Skeletal muscle satellite cell (primary cell): ENCODE measurements around the gene ZNG1A.
A peak's percentile ranks its signal among the peaks of the same experiment; 100 is the strongest.
"Not testable (repeated sequence)": the region's sequence is repeated elsewhere in the genome, so short reads cannot be mapped to it uniquely, and the experiment has no call there.

Experiments used
- H3K27me3 ChIP-seq: 2 replicates; pipeline ENCODE4 v1.7.0; 2013; ENCODE audit warnings: low read length; ENCODE audit not compliant: control insufficient read depth, insufficient read depth
- H3K36me3 ChIP-seq: 2 replicates; pipeline ENCODE4 v1.7.0; 2013; ENCODE audit warnings: mild to moderate bottlenecking, control low read depth, low read length; ENCODE audit not compliant: insufficient read depth
- H3K4me1 ChIP-seq: 2 replicates; pipeline ENCODE4 v1.7.0; 2013; ENCODE audit warnings: low read length; ENCODE audit not compliant: control insufficient read depth, insufficient read depth
- H3K4me2 ChIP-seq: 2 replicates; pipeline ENCODE4 v1.7.0; 2013; ENCODE audit warnings: mild to moderate bottlenecking, low read length
- H3K4me3 ChIP-seq: 2 replicates; pipeline ENCODE4 v1.7.0; 2013; ENCODE audit warnings: low read length
- H3K9ac ChIP-seq: 2 replicates; pipeline ENCODE4 v1.7.0; 2013; ENCODE audit warnings: mild to moderate bottlenecking, low read depth, low read length, moderate library complexity
- H3K9me3 ChIP-seq: replicated peaks from 2 replicates; pipeline ENCODE4 v1.7.0; 2013; ENCODE audit warnings: mild to moderate bottlenecking, control low read depth, low read length

ZNG1A gene

GRCh38 chr9:87860-88259 lies 91.0 kb downstream of the ZNG1A start:
- H3K4me2 ChIP-seq, H3K27me3 ChIP-seq, H3K4me1 ChIP-seq, H3K9ac ChIP-seq, H3K4me3 ChIP-seq, H3K9me3 ChIP-seq, H3K36me3 ChIP-seq: not testable (repeated sequence)

GRCh38 chr9:87105-87504 lies 91.8 kb downstream of the ZNG1A start:
- not testable (repeated sequence) for H3K9ac ChIP-seq, H3K27me3 ChIP-seq, H3K4me3 ChIP-seq, H3K9me3 ChIP-seq, H3K36me3 ChIP-seq, H3K4me1 ChIP-seq, H3K4me2 ChIP-seq

DNA sequence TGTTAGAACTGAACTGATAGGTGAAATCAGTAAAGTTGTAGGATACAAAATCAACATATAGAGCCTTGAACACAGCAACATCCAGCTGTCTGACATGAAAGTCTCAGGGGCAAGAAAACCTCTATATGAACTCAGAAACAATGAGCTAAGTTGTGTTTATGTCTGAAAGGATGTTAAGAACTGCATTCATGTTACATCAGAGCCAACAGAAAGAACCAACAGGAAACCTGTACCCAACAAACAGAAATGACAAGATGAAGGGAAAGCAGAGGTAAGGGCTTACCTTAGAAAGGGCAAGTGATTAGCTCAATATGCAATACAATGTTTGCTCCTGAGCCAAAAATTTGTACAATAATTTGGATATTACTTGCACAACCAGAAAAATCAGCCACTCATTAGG lies 92.2 kb downstream of the ZNG1A start:
- H3K27me3 ChIP-seq, H3K4me1 ChIP-seq: not testable (repeated sequence)

GRCh38 chr9:82932-83689 lies 95.7 kb downstream of the ZNG1A start:
- not testable (repeated sequence) for H3K4me3 ChIP-seq, H3K27me3 ChIP-seq, H3K4me2 ChIP-seq, H3K36me3 ChIP-seq, H3K9me3 ChIP-seq, H3K9ac ChIP-seq, H3K4me1 ChIP-seq

More for the DNA sequence above, 92.2 kb downstream of the ZNG1A start:
- not testable (repeated sequence) for H3K4me3 ChIP-seq, H3K9ac ChIP-seq, H3K36me3 ChIP-seq, H3K4me2 ChIP-seq, H3K9me3 ChIP-seq

DNA sequence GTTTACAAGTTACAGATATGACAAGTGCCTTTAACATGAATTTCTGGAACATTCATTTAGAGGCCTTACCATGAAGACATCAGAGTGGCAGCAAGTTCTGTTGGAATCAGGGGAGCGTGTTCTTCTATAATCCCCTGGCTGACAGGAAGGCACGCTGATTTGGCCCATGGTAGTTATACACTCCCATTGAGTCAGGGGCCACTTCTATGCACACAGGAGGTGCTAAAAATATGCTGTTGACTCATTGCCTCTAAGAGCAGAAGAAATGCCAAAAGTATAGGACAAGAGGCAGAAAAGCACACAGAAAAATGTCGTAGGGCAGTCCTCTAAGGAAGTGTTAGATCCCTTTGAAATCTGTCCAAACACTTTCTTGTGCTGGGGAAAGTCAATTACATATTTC lies 100.5 kb downstream of the ZNG1A start:
- H3K4me3 ChIP-seq, H3K27me3 ChIP-seq, H3K9ac ChIP-seq, H3K36me3 ChIP-seq, H3K4me2 ChIP-seq, H3K9me3 ChIP-seq, H3K4me1 ChIP-seq: not testable (repeated sequence)

DNA sequence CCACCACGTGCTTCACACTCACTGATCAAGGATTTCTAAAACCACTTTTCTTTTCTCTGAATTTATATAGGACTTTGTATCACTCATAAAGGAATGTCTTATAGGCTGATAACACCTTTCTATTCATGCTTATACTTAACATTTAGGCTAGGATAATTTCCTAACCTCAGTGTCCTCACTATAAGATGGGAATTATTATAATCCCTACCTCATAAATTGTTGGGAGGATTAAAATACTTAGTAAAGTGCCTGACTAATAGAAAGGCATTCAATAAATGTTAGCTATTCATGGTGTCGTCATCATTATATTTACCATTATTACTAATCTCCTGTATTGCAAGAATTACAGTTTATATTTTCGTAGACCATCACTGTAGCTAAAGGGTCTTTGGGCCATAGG lies 102.5 kb downstream of the ZNG1A start:
- H3K36me3 ChIP-seq, H3K4me1 ChIP-seq, H3K9me3 ChIP-seq, H3K9ac ChIP-seq, H3K4me3 ChIP-seq, H3K4me2 ChIP-seq: not testable (repeated sequence)
- peaks cover 12% of the 10 kb centered on the region for H3K27me3 ChIP-seq

- H3K4me3 ChIP-seq = peak overlapping the region; percentile 59
- H3K36me3 ChIP-seq, H3K4me1 ChIP-seq, H3K9ac ChIP-seq, H3K9me3 ChIP-seq: not testable (repeated sequence)
- peak overlapping the region; percentile 69 for H3K4me2 ChIP-seq
- H3K27me3 ChIP-seq = peaks cover 12% of the 10 kb centered on the region
Observed at GRCh38 chr9:73900-74525, 104.8 kb downstream of the ZNG1A start.

DNA sequence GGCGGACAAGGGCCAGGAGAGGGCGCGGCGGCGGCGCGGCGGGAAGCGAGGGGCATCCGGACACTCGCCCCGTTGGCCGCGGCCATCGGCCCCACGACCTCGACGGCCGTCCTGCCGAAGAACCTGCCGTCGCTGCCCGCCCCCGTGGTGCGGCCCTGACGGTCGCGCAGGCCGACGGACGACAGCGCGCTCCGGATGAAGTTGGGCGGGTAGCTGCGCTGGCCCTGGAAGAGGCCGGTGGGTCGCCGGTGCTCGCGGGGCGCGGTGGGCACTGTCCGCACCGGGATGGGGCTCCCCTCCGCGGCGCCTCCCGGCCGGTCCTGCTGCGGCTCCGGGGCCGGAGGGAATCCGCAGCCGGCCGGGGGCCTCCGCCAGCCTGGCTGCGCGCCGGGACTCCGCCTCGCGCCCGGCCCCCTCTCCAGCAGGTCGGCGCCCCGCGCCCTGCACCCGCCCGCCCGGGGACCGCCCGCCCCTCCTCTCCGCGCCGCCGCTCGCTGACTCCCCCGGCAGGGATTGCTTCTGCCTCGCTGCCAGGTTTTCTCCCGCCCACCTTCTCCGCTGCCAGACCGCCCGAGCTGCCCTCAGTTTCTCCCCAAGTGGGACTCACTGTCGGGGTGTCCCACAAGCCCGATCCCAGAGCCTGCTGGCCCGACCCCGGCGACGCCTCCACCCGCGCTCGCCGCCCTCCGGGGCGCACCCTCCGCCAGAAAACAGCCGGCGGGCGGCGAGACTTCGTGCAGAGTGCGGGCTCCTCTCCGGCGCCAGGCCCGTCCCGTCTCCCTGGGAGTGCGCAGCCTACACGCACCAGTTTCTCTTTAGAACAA lies 105.6 kb downstream of the ZNG1A start:
- H3K4me3 ChIP-seq = peak overlapping the region; percentile 59
- not testable (repeated sequence) for H3K9me3 ChIP-seq, H3K9ac ChIP-seq, H3K4me1 ChIP-seq, H3K36me3 ChIP-seq
- peaks cover 12% of the 10 kb centered on the region for H3K27me3 ChIP-seq
- peak overlapping the region; percentile 69 for H3K4me2 ChIP-seq
